GM23248 (cell line): Measurements from ENCODE around the gene PANK4. TPM values are rescaled to one million over a fixed set of nuclear protein-coding genes. Genes with fewer than 3 reads are reported as not detected.

Experiments
- DNase-seq: peaks from one replicate; pipeline ENCODE4 v3.0.0-alpha.2; 2015
- H2AFZ ChIP-seq: fragments of 200-600 bp; sonication (generic); 2 replicates; pipeline ENCODE4 v1.6.1; 2016; ENCODE audit warnings: antibody characterized with exemption
- H3F3A ChIP-seq: fragments of 200-600 bp; sonication (generic); 2 replicates; pipeline ENCODE4 v1.6.1; 2016; ENCODE audit warnings: mild to moderate bottlenecking, antibody characterized with exemption, mixed run types; ENCODE audit not compliant: insufficient read depth
- H3K27ac ChIP-seq: fragments of 200-600 bp; sonication (generic); 2 replicates; pipeline ENCODE4 v1.5.1; 2016; ENCODE audit warnings: mild to moderate bottlenecking
- H3K27me3 ChIP-seq: fragments of 200-600 bp; sonication (generic); replicated peaks from 2 replicates; pipeline ENCODE4 v1.6.1; 2016; ENCODE audit warnings: mild to moderate bottlenecking; ENCODE audit not compliant: insufficient read depth
- H3K36me3 ChIP-seq: fragments of 200-600 bp; sonication (generic); 2 replicates; pipeline ENCODE4 v1.6.1; 2016; ENCODE audit warnings: low read depth, mild to moderate bottlenecking
- H3K4me1 ChIP-seq: fragments of 200-600 bp; sonication (generic); 2 replicates; pipeline ENCODE4 v1.6.1; 2016; ENCODE audit warnings: mild to moderate bottlenecking; ENCODE audit not compliant: insufficient read depth
- H3K4me2 ChIP-seq: fragments of 200-600 bp; sonication (generic); one replicate; pipeline ENCODE4 v1.6.1; 2016; ENCODE audit warnings: mild to moderate bottlenecking; ENCODE audit not compliant: unreplicated experiment
- H3K4me3 ChIP-seq: fragments of 200-600 bp; sonication (generic); 2 replicates; pipeline ENCODE4 v1.5.1; 2016; ENCODE audit warnings: mild to moderate bottlenecking
- H3K79me2 ChIP-seq: fragments of 200-600 bp; sonication (generic); 2 replicates; pipeline ENCODE4 v1.6.1; 2016; ENCODE audit warnings: mild to moderate bottlenecking; ENCODE audit not compliant: insufficient read depth
- H3K9ac ChIP-seq: fragments of 200-600 bp; sonication (generic); 2 replicates; pipeline ENCODE4 v1.6.1; 2016; ENCODE audit warnings: mild to moderate bottlenecking
- H3K9me2 ChIP-seq: fragments of 200-600 bp; sonication (generic); 2 replicates; pipeline ENCODE4 v1.6.1; 2016; ENCODE audit warnings: mixed run types, mild to moderate bottlenecking, moderate library complexity; ENCODE audit not compliant: insufficient read depth
- H3K9me3 ChIP-seq: fragments of 200-600 bp; sonication (generic); one replicate; pipeline ENCODE4 v1.6.1; 2017; ENCODE audit warnings: low read depth
- H4K20me1 ChIP-seq: fragments of 200-600 bp; sonication (generic); 2 replicates; pipeline ENCODE4 v1.6.0; 2016; ENCODE audit not compliant: insufficient read depth
- EZH2 ChIP-seq: fragments of 200-600 bp; sonication (generic); IDR thresholded peaks from 2 replicates; pipeline ENCODE4 v1.6.1; 2018; ENCODE audit warnings: antibody characterized with exemption, mild to moderate bottlenecking; ENCODE audit not compliant: insufficient read depth, poor library complexity, severe bottlenecking
- EZH2phosphoT487 ChIP-seq: fragments of 200-600 bp; sonication (generic); IDR thresholded peaks from 2 replicates; pipeline ENCODE4 v1.6.1; 2018; ENCODE audit warnings: antibody characterized with exemption, moderate library complexity, mild to moderate bottlenecking, low read depth; ENCODE audit not compliant: insufficient read depth
- WGBS, 2 experiments: methylation state at CpG; one replicate each; pipeline ENCODE4 v1.1.6; 2015 to 2017; ENCODE audit warnings: low lambda C conversion rate in 2 of 2, low coverage in 1 of 2; ENCODE audit errors: missing lambda C conversion rate in 2 of 2; 5-methylcytosine and 5-hydroxymethylcytosine counted together
- in situ Hi-C: fragments of 300-500 bp; cut with MboI; formaldehyde crosslinking; loops from 2 replicates; pipeline ENCODE4 v1.15.0; 2020
- polyA plus RNA-seq: library from polyadenylated mRNA; unstranded; fragments of >200 nt; fragmentation: Nextera tagmentation; extraction: Ambion mirVana; gene quantifications from 2 replicates; pipeline ENCODE4 v1.2.1, GENCODE V29; 2016
- total RNA-seq: library from RNA; depleted of rRNA; stranded (reverse); fragments of >200 nt; shearing (Covaris generic); gene quantifications from 2 replicates; pipeline ENCODE4 v1.2.3, GENCODE V29; 2014

Gene PANK4
- total and polyA plus RNA-seq, 2 experiments from 2014 or later, result 15.5 to 29.7 TPM

DNA sequence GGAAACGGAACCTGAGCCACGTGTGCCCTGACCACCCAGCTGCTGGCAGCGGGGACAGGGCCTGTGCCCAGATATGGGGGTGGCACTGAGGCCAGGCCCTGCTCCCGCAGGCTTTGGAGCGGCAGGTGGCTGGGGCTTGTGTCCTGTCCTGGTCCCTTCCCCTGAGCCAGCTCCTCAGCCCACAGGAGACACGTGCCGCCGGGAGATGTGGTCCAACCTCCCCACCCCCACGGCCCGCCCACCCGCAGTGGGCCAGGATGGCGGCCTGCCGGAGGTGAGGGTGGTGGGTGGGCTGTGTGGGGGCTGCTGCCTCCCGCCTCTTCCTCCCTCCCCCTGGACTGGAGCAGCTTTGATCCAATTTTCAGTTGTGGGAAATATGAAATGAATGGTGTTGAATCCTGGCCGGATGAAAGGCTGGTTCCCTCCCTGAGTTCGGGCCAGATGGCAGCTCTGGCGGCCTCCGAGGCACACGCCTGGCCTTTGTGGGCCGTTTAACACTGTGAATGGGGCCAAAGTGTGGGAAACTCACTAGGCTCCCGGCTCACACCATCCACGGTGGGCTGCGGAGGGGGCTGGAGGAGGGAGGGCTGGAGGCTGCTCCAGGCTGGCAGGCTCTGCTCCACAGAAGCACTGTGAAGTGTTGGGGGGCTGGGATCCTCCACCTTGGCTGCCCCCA lies 6.2 kb upstream of the PANK4 start:
- no peak overlapping the region for H3K9ac ChIP-seq
- H3K4me3 ChIP-seq, result no peak overlapping the region
- 22 to 33% methylated on average over 12 to 20 of the region's 23 CpGs for WGBS, 2 experiments
- no peaks in the 10 kb centered on the region for H4K20me1 ChIP-seq
- DNase-seq, result no peak
- H3K27ac ChIP-seq, result no peak overlapping the region
- H3K9me3 ChIP-seq, result no peaks in the 10 kb centered on the region
- no peaks in the 10 kb centered on the region for H3F3A ChIP-seq
- no peaks in the 10 kb centered on the region for H3K36me3 ChIP-seq
- in situ Hi-C loops, result no loop called here
- H2AFZ ChIP-seq, result no peak overlapping the region
- H3K27me3 ChIP-seq, result peaks cover 18% of the 10 kb centered on the region
- no peaks in the 10 kb centered on the region for H3K79me2 ChIP-seq
- TF ChIP-seq EZH2phosphoT487 (no peak), EZH2 (no peak)
- no peaks in the 10 kb centered on the region for H3K9me2 ChIP-seq
- H3K4me1 ChIP-seq, result peaks cover 22% of the 10 kb centered on the region
- H3K4me2 ChIP-seq, result no peak overlapping the region

DNA sequence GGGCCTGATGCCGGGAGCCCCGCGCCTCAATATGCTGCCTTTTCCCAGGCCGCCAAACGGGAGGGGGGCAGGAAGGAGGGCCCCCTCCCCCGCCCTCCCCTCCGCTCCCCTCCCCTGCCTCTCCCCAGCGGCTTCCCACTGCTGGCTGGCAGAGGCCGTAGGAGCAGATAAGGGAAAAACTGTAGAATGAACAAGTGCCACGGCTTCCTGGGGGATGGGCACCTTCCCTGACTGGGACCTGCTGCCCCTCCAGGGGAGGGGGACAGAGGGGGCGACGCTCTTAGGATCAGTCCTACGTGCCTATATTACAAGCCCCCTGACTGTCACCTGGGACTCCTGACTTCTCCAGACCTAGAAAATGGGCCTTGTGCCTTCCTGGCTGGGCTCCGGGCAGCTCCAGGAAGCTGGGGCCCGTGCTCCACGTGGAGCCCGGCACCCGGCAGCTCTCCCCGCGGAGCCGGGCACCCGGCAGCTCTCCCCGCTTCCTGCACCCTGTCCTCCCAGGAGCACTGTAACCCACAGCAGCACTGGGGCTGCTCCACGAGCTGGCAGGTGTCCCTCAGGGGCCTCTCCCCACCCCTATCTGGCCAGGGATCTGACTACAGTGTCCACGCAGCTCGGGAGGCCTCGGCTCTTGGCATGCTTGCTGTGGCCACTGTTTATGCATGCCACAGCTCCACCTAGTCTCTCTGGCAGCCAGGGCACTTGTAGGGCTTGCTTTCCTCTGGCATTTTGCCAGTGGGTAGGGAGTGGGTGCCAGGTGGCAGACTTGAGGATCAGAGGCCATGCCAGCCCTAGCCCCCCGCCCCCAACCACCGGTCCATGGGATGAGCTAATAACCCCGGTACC lies 4.3 kb upstream of the PANK4 start:
- in situ Hi-C loops, result no loop called here
- Histone ChIP-seq H3K36me3 (no peaks in the 10 kb centered on the region), H3K27me3 (peaks cover 18% of the 10 kb centered on the region), H3K79me2 (peaks cover 3% of the 10 kb centered on the region), H3K9me2 (no peaks in the 10 kb centered on the region), H4K20me1 (no peaks in the 10 kb centered on the region), H3F3A (no peaks in the 10 kb centered on the region), H2AFZ (no peak overlapping the region), H3K27ac (no peak overlapping the region), H3K4me1 (peaks cover 22% of the 10 kb centered on the region), H3K9me3 (no peaks in the 10 kb centered on the region), H3K9ac (no peak overlapping the region), H3K4me2 (no peak overlapping the region), H3K4me3 (no peak overlapping the region)
- DNase-seq, result peak; percentile 41
- no peak for TF ChIP-seq EZH2
- TF ChIP-seq EZH2phosphoT487, result no peak
- WGBS, 2 experiments, result 23% methylated on average over 27 to 30 of the region's 30 CpGs

DNA sequence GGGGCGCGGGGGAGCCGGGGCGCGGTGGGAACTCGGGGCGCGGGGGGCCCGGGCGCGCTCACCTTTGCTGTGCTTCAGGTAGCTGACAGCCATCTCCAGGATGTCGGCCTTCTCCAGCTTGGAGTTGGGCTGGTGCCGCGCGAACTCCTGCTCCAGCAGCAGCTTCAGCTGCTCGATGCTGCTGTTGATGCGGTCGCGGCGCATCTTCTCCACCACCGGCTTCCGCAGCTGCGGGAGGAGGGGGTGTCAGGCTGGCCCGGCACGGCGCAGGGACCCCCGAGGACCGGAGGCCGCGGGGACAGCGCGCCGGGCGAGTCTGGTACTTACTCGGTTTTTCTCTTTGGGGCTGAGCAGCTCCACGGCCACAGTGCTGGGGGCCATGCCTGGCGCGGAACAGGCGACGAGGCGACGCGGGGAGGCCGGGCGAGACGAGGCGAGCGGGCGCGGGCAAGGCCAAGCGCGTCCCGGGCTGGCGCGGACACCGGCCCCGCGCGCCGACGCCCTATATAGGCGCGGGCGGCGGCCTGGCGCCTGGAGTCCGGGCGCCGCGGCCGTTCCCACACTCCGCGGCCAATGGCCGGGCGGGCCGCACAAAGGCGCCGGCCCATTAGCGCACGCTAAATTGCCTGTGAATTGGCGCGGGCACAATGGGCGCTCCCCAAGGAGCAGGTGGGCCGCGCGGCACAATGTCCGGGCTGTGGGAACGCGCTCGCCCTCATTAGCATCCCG lies 3.6 kb upstream of the PANK4 start, which contains the start of gene HES5:
TSS of gene HES5 (minus strand) at position 480 of the 729 bp plus-strand sequence. CDS start at position 381, 99 bp downstream.
- H3K27ac ChIP-seq, result no peak within 1 kb of the TSS
- H3K79me2 ChIP-seq, result peaks cover 11% of the 10 kb centered on the region
- no peaks in the 10 kb centered on the region for H3K9me2 ChIP-seq
- peaks cover 23% of the 10 kb centered on the region for H3K4me1 ChIP-seq
- peak within 1 kb of the TSS; percentile 48; the same call in 1 of the 2 replicates for H3K9ac ChIP-seq
- no peaks in the 10 kb centered on the region for H3F3A ChIP-seq
- no peaks in the 10 kb centered on the region for H3K9me3 ChIP-seq
- H3K4me2 ChIP-seq, result peak within 1 kb of the TSS; percentile 1
- TF ChIP-seq EZH2phosphoT487 (no peak), EZH2 (peak; percentile 91)
- 2 to 4% methylated on average over 74 to 85 of the region's 91 CpGs for WGBS, 2 experiments
- H3K36me3 ChIP-seq, result no peaks in the 10 kb centered on the region
- H3K27me3 ChIP-seq, result peaks cover 18% of the 10 kb centered on the region
- H3K4me3 ChIP-seq, result peak within 1 kb of the TSS; percentile 32; the same call in 1 of the 2 replicates
- 0 out of 2 replicates have a peak within 1 kb of the TSS, but pooled peaks have one; percentile 17 for H2AFZ ChIP-seq
- DNase-seq, result peak; percentile 72
- in situ Hi-C loops, result no loop called here
- H4K20me1 ChIP-seq, result no peaks in the 10 kb centered on the region
